CD4-positive, alpha-beta T cell treated with Interleukin-17A for 1 hour (primary cell): Measurements from ENCODE around the gene URI1.

Experiments
- DNase-seq: peaks from one replicate; pipeline ENCODE4 v3.0.0-alpha.2; 2020

URI1 gene

GRCh38 chr19:29976151-29976943 lies 34.3 kb downstream of the URI1 start:
- DNase-seq: no peak

GRCh38 chr19:29978080-29978479 lies 36.0 kb downstream of the URI1 start:
- no peak for DNase-seq

DNA sequence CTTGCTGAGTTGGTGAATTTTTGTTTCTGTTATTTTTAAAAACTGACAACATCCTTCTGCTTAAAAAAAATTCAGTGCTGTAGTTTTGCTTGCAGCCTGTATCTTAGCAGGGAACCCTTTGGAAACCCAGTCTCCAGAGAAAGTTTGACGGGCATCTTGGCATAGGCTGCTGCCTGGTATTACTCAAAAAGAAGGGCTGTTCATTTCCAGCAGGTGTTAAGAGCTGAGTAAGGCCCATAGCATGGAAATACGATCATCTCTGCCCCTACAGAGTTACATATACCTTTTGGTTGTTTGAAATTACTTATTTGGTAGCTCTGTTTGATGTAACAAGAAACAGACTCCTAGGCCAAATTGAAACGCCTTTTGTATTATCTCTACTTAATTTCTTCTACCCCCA lies 41.5 kb downstream of the URI1 start:
- DNase-seq: no peak

DNA sequence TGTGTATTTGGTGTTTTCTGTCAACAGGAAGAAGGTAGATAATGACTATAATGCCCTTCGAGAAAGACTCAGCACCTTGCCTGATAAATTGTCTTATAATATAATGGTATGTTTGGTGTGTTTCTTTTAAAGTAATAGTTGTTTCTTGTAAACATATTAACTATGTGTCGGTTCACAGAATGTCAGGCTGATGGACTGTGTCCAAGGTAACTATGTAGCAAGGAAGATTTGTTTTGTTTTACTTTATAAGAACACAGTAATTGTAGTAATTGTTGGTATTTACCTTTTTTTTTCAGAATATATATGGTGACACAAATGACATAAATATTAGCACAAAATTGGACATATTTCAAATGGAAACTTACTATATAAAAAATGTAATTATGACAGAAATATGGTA lies 43.2 kb downstream of the URI1 start:
- DNase-seq: no peak

DNA sequence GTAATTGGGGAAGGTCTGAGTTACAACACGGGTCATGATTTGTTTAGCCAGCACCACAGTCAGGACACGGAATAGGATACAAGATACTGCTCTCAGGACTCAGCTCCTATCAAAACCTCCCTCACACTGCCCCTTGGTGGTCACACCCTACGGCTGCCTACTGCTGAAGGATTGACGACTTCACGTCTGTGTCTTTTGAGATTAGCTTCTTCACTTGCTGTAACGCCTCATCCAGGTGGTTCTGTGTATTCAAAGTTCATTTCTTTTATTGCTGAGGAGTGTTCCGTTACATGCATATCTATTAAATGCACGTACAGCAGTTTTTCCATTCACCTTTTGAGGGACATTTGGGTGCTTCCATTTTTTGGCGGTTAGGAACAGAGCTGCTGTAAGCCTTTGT lies 46.3 kb downstream of the URI1 start:
- DNase-seq: no peak

GRCh38 chr19:29992233-29992867 lies 50.3 kb downstream of the URI1 start:
- no peak for DNase-seq

GRCh38 chr19:29999490-29999889 lies 57.5 kb downstream of the URI1 start:
- DNase-seq: no peak

DNA sequence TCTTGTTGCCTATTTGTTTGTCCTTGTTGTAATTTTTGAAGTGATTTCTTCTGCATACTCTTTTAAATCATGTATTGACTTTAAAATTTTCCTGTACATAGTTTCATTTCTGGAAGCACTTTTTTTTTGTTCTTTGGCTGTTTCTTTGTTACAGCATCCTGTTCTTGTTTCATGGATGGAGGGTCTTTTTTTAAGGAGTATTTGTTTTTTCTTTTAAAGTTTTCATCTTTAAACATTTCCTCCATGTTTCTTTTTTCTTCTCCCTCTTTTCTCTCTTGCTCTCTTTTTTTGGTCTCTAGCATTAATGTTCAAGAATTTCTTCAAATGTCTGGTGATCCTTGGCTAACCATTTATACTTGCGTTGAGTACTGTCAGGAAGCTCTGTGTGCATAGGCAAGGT lies 58.8 kb downstream of the URI1 start:
- no peak for DNase-seq

- DNase-seq: no peak
These were observed 59.3 kb downstream of the URI1 start for GRCh38 chr19:30001301-30001700.

- no peak for DNase-seq
These were observed 59.8 kb downstream of the URI1 start for GRCh38 chr19:30001791-30002190.

GRCh38 chr19:30003866-30004265 lies 61.8 kb downstream of the URI1 start:
- DNase-seq: no peak

DNA sequence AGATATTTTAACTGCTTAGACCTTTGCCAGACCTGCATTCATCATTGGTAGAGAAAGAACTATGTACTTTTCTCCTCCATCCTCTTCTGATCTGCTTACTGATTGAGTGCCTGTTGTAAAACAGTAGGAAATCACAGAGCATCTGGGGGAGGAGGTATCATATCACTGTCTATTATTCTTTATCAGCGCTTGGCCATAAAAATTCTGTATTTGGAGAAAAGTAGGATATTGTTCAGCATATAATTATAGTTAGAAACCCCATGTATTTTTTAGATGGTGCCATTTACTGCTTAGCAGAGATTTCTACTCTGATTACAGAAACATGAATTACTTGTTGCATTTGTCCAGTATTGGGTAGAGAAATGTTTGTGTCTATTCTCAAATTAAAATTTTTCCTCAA lies 62.4 kb downstream of the URI1 start:
- DNase-seq: no peak

- DNase-seq: peak; percentile 36
These were observed 64.2 kb downstream of the URI1 start for GRCh38 chr19:30006207-30006606.

DNA sequence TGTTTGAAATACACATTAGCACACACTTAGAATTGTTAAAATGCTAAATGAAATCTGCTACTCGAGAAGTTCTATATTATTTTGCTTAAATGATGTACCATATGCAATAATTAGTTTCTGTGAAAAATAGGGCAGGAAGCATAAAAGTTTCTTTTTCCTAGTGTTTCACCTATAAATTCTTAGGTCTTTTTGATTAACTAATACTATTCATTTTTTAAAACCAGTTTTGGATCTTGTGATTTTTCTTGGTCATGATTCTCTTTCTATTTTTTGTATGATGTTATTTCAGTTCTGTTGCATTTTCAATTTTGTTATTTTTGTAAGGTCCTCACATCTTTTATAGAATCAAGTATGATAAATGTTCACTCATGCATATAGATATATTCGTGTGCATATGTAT lies 66.1 kb downstream of the URI1 start:
- no peak for DNase-seq

DNA sequence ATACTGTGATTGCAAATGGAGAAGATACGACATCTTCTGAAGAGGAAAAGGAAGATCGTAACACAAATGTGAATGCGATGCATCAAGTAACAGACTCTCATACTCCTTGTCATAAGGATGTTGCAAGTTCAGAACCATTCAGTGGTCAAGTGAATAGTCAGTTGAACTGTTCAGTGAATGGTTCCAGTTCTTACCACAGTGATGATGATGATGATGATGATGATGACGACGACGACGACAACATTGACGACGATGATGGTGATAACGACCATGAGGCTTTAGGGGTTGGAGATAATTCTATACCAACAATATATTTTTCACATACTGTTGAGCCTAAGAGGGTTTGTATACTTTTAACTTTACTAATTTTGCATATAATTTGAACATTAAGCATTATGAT lies 67.0 kb downstream of the URI1 start:
- no peak for DNase-seq

DNA sequence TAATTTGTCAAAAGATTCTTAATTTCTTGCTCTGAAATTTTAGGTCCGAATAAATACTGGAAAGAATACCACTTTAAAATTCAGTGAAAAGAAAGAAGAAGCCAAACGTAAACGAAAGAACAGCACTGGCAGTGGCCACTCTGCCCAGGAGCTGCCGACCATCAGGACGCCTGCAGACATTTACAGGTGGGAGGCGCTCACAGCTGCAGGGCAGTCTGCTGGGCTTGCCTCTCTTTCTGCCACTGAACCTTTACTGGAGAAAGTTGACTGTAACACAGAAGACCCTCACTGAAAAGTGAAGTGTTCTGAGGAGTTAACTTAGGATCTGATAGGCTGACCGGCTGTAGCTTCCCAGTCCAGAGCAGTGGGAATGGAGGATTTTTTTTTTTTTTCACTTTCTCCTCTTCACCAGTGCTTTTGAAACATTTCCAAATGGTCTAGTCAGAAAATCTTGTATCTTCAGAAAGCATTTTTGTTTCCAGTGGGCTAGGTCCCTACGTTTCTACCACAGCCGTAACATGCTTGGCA lies 69.1 kb downstream of the URI1 start:
- no peak for DNase-seq

DNA sequence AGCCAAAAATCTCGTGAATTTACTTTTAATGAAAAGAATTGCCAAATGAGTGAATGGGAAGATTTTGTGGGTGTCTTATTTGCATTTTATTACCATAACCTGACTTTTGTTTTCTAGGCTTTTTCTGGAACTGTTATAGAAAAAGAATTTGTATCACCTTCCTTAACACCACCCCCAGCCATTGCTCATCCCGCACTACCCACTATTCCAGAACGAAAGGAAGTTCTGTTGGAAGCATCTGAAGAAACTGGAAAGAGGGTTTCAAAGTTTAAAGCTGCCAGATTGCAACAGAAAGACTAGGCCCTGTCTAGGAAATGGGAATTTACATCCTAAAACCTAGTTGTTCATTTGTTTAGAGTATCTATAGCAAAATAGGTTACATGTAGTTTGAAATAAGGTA lies 72.7 kb downstream of the URI1 start:
- DNase-seq: no peak

DNA sequence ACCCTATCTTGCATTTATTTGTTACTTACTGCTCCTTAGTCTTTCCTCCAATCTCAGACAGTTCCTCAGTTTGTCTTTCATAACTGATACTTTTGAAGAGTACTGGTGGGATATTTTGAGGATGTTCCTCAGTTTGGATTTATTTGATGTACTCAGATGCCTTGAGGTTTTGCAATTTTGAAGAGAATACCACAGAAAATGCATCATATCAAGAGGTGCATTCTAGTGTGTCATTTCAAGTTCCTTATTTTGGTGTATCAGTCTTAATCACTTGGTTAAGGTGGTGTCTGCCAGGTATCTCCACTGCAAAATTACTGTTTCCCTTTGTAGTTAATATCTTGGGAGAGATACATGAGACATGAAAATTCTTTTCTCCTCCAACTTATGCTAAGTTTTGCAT lies 75.1 kb downstream of the URI1 start:
- DNase-seq: no peak

GRCh38 chr19:30020189-30020588 lies 78.2 kb downstream of the URI1 start:
- no peak for DNase-seq

GRCh38 chr19:30022659-30023058 lies 80.6 kb downstream of the URI1 start:
- DNase-seq: no peak

GRCh38 chr19:30023330-30023729 lies 81.3 kb downstream of the URI1 start:
- DNase-seq: no peak

GRCh38 chr19:30024091-30024490 lies 82.1 kb downstream of the URI1 start:
- DNase-seq: no peak

DNA sequence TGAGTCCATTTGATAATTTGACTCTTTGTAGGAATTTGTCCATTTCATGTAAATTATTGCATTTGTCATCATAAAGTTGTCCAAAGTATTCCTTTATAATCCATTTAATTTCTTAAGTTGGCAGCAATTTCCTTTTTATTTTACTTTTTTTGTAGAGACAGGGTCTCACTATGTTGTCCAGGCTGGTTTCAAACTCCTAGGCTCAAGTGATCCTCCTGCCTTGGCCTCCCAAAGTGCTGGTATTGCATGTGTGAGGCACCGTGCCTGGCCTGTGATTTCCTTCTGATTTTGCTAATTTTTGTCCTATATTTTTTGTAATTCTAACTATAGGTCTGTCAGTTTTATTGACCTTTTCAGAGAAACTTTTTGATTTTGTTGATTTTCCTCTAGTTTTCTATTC lies 84.9 kb downstream of the URI1 start:
- DNase-seq: no peak

DNA sequence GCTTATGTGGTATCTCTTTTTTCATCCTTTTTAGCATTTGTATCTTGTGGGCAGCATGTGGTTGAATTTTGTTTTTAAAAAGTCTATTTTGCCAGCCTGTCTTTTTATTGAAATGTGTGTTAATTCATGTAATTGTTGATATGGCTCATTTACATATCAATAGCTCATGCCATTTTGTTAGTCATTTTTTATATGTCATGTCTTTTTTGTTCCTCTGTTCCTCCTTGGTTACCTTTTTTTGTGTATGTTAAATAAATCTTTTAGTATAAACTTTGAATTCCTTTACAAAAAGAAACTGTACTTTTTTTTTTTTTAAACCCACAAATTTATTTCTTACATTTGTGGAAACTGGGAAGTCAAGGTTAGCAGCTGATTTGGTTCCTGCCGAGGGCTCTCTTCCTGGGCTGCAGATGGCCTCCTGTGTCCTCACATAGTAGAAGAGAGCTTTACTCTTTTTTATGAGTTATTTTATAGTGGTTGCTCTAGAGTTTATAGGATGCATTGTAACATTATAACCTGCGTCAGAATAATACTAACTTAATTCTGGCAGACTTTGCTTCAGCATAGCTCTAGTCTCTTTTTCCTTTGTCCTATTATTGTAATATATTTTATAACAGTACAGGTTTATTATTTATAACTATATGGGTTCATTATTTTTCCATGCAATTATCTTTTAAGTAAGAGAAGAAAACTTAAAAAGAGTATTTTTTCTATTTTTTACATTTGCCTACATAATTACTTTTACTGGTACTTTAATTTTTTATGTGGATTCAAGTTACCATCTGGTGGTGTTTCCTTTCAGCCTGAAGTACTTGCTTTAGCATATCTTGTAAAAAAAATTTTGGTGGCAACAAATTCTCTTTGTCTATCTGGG lies 86.3 kb downstream of the URI1 start:
- no peak for DNase-seq
